NCI-H446 treated with DMSO at 0.1 percent for 48 hours (cell line): Measurements from ENCODE around the gene EIF2AK3.

Source experiments
- DNase-seq: peaks from one replicate; lab custom pipeline; 2025; lab: John Stamatoyannopoulos, UW

Gene EIF2AK3

GRCh38 chr2:88540346-88540745 is 86.9 kb downstream of the EIF2AK3 start:
- no peak for DNase-seq

- DNase-seq = no peak
Measured at GRCh38 chr2:88538362-88538917, 88.8 kb downstream of the EIF2AK3 start.

- no peak for DNase-seq
Measured at GRCh38 chr2:88537640-88538039, 89.6 kb downstream of the EIF2AK3 start.

- DNase-seq = no peak
Measured at GRCh38 chr2:88530081-88530480, 97.2 kb downstream of the EIF2AK3 start.

- DNase-seq = no peak
Measured at GRCh38 chr2:88521445-88522073, 105.7 kb downstream of the EIF2AK3 start.

- DNase-seq = no peak
Measured at GRCh38 chr2:88517759-88518201, 109.5 kb downstream of the EIF2AK3 start.
